WERI-Rb-1 (cell line): ENCODE measurements around the gene IER5L.

Experiments
- DNase-seq: peaks from one replicate; pipeline ENCODE4 v3.0.0-alpha.2; 2020
- H3K27ac ChIP-seq: fragments of 250-450 bp; sonication (Bioruptor Pico); 2 replicates; pipeline ENCODE4 v1.5.1; 2020; ENCODE audit warnings: mild to moderate bottlenecking, moderate library complexity
- H3K27me3 ChIP-seq: fragments of 250-450 bp; sonication (Bioruptor Pico); 2 replicates; pipeline ENCODE4 v1.5.1; 2021; ENCODE audit warnings: mild to moderate bottlenecking, low read depth, moderate library complexity; ENCODE audit not compliant: insufficient read depth, severe bottlenecking
- H3K36me3 ChIP-seq: fragments of 250-450 bp; sonication (Bioruptor Pico); 2 replicates; pipeline ENCODE4 v1.5.1; 2020; ENCODE audit warnings: mild to moderate bottlenecking, moderate library complexity
- H3K4me3 ChIP-seq: 2 replicates; pipeline ENCODE4 v1.5.1; 2011; ENCODE audit warnings: low read depth, mild to moderate bottlenecking, control low read depth, low read length
- H3K9me3 ChIP-seq: fragments of 250-450 bp; sonication (Bioruptor Pico); 2 replicates; pipeline ENCODE4 v1.5.1; 2021; ENCODE audit warnings: mild to moderate bottlenecking, moderate library complexity; ENCODE audit not compliant: severe bottlenecking
- CTCF ChIP-seq: IDR thresholded peaks from 2 replicates; pipeline ENCODE4 v1.5.1; 2011; ENCODE audit warnings: low read depth, mild to moderate bottlenecking, control low read depth, inconsistent platforms, low read length

IER5L gene

GRCh38 chr9:129178568-129179382 lies 714 bp upstream of the IER5L start:
- Histone ChIP-seq H3K9me3 (no peaks in the 10 kb centered on the region), H3K36me3 (no peaks in the 10 kb centered on the region), H3K27ac (peak overlapping the region; percentile 50), H3K4me3 (peak overlapping the region; percentile 41), H3K27me3 (peaks cover 1% of the 10 kb centered on the region)
- TF ChIP-seq CTCF = no peak
- peak; percentile 57 for DNase-seq

GRCh38 chr9:129177443-129177790 lies 644 bp downstream of the IER5L start:
- H3K9me3 ChIP-seq = no peaks in the 10 kb centered on the region
- no peak for TF ChIP-seq CTCF
- no peak for DNase-seq

GRCh38 chr9:129176701-129177442 lies 1.2 kb downstream of the IER5L start:
- no peak for TF ChIP-seq CTCF
- H3K27me3 ChIP-seq = peaks cover 7% of the 10 kb centered on the region
- DNase-seq = peak; percentile 49
- H3K9me3 ChIP-seq = no peaks in the 10 kb centered on the region
- H3K36me3 ChIP-seq = no peaks in the 10 kb centered on the region
- H3K27ac ChIP-seq = peak overlapping the region; percentile 38
- peak overlapping the region; percentile 76 for H3K4me3 ChIP-seq

More at GRCh38 chr9:129177443-129177790, 644 bp downstream of the IER5L start:
- Histone ChIP-seq H3K4me3 (peak overlapping the region; percentile 79), H3K27me3 (peaks cover 7% of the 10 kb centered on the region), H3K27ac (peak overlapping the region; percentile 57), H3K36me3 (no peaks in the 10 kb centered on the region)

GRCh38 chr9:129175825-129176633 lies 2.0 kb downstream of the IER5L start:
- peak; percentile 83 for DNase-seq
- no peak for TF ChIP-seq CTCF
- Histone ChIP-seq H3K9me3 (no peaks in the 10 kb centered on the region), H3K4me3 (peak overlapping the region; percentile 76), H3K27ac (peak overlapping the region; percentile 38), H3K36me3 (no peaks in the 10 kb centered on the region), H3K27me3 (peaks cover 7% of the 10 kb centered on the region)

- TF ChIP-seq CTCF = no peak
- H3K4me3 ChIP-seq = peak overlapping the region; percentile 76
- DNase-seq = no peak
- peak overlapping the region; percentile 38 for H3K27ac ChIP-seq
- H3K36me3 ChIP-seq = no peaks in the 10 kb centered on the region
- no peaks in the 10 kb centered on the region for H3K9me3 ChIP-seq
- peaks cover 7% of the 10 kb centered on the region for H3K27me3 ChIP-seq
These were observed 2.6 kb downstream of the IER5L start for GRCh38 chr9:129175515-129175824.
